Choroid plexus epithelial cell (primary cell): ENCODE results near the gene FOXP1.

ENCODE experiments used
- DNase-seq: peaks from one replicate; pipeline ENCODE4 v3.0.0-alpha.2; 2010; ENCODE audit warnings: low read depth
- H3K4me3 ChIP-seq: 2 replicates; pipeline ENCODE4 v1.5.1; 2011; ENCODE audit warnings: low read depth, mild to moderate bottlenecking, control low read depth, low read length, moderate library complexity
- CTCF ChIP-seq: conservative IDR thresholded peaks from 2 replicates; pipeline ENCODE4 v1.5.1; 2011; ENCODE audit warnings: low read depth, mild to moderate bottlenecking, control low read depth, inconsistent platforms, low read length, moderate library complexity

The FOXP1 gene

GRCh38 chr3:71484452-71484851 is 99.1 kb downstream of the FOXP1 start:
- no peak for DNase-seq
- TF ChIP-seq CTCF: no peak
- H3K4me3 ChIP-seq: no peak overlapping the region

- H3K4me3 ChIP-seq: no peak overlapping the region
These were observed 99.5 kb downstream of the FOXP1 start for GRCh38 chr3:71484047-71484446.

GRCh38 chr3:71482771-71483170 is 100.8 kb downstream of the FOXP1 start:
- TF ChIP-seq CTCF: no peak
- no peak for DNase-seq
- no peak overlapping the region for H3K4me3 ChIP-seq

More at GRCh38 chr3:71484047-71484446, 99.5 kb downstream of the FOXP1 start:
- no peak for DNase-seq
- TF ChIP-seq CTCF: no peak

GRCh38 chr3:71478568-71478967 is 105.0 kb downstream of the FOXP1 start:
- no peak for DNase-seq
- no peak for TF ChIP-seq CTCF
- H3K4me3 ChIP-seq: no peak overlapping the region

- H3K4me3 ChIP-seq: no peak overlapping the region
- DNase-seq: no peak
- TF ChIP-seq CTCF: no peak
These were observed 106.6 kb downstream of the FOXP1 start for GRCh38 chr3:71476950-71477349.

GRCh38 chr3:71469138-71469435 is 114.4 kb downstream of the FOXP1 start:
- no peak for DNase-seq
- TF ChIP-seq CTCF: no peak
- no peak overlapping the region for H3K4me3 ChIP-seq

GRCh38 chr3:71468311-71469137 is 115.0 kb downstream of the FOXP1 start:
- TF ChIP-seq CTCF: no peak
- no peak for DNase-seq
- H3K4me3 ChIP-seq: no peak overlapping the region
